HepG2 (cell line): ENCODE data around the gene LSM12. TPM values are rescaled to one million over a fixed set of nuclear protein-coding genes. Genes with fewer than 3 reads are reported as not detected.
A peak's percentile ranks its signal among the peaks of the same experiment; 100 is the strongest.

Experiments used
- ARNTL ChIP-seq: sonication (generic); formaldehyde crosslinking; IDR thresholded peaks from 2 replicates; pipeline ENCODE4 v1.4.0; 2020; ENCODE audit warnings: mild to moderate bottlenecking, missing genetic modification reagents
- GTF2F1 ChIP-seq: fragments of 150-350 bp; IDR thresholded peaks from 2 replicates; pipeline ENCODE4 v1.6.1; 2014; ENCODE audit warnings: low read length
- HOXA3 ChIP-seq: sonication (generic); formaldehyde crosslinking; IDR thresholded peaks from 2 replicates; pipeline ENCODE4 v1.5.0; 2020; ENCODE audit warnings: missing genetic modification reagents
- MED1 ChIP-seq: sonication (generic); formaldehyde crosslinking; IDR thresholded peaks from 2 replicates; pipeline ENCODE4 v1.4.0; 2020; ENCODE audit warnings: missing genetic modification reagents
- ZNF138 ChIP-seq: sonication (generic); formaldehyde crosslinking; IDR thresholded peaks from 2 replicates; pipeline ENCODE4 v1.5.0; 2020; ENCODE audit warnings: mild to moderate bottlenecking, low read depth, missing genetic modification reagents
- ZNF292 ChIP-seq: sonication (generic); formaldehyde crosslinking; IDR thresholded peaks from 2 replicates; pipeline ENCODE4 v1.8.1; 2022; ENCODE audit warnings: mild to moderate bottlenecking, low read depth, missing genetic modification reagents, borderline replicate concordance
- polyA plus RNA-seq, 8 experiments: library from polyadenylated mRNA; depleted of rRNA in 3 of 8; stranded (reverse) in 7 of 8; unstranded in 1 of 8; fragments of >200 nt; fragmentation: Illumina TruSeq in 4 of 8; extraction: Trizol in 4 of 8; gene quantifications; 2 replicates each; pipeline versions ENCODE4 v1.2.1 to v1.2.3, GENCODE V29; 2011 to 2016; ENCODE audit warnings: low read depth in 4 of 8, missing spikeins in 1 of 8, mixed read lengths in 1 of 8; ENCODE audit not compliant: insufficient read depth in 1 of 8
- total RNA-seq, 5 experiments: library from RNA; depleted of rRNA; stranded (reverse); fragments of >200 nt; fragmentation: Illumina TruSeq; extraction: Trizol; gene quantifications; 2 replicates each; pipeline ENCODE4 v1.2.3, GENCODE V29; 2016; ENCODE audit warnings: low read depth in 1 of 5
- TF ChIP-seq, protein P1 (sequence below): sonication (generic); formaldehyde crosslinking; IDR thresholded peaks from 2 replicates; pipeline ENCODE4 v1.5.0; 2020; ENCODE audit warnings: mild to moderate bottlenecking, missing genetic modification reagents
- TF ChIP-seq, protein P2 (sequence below): sonication (generic); formaldehyde crosslinking; IDR thresholded peaks from 2 replicates; pipeline ENCODE4 v1.4.0; 2020; ENCODE audit warnings: missing genetic modification reagents
- TF ChIP-seq, protein P3 (sequence below): sonication (generic); formaldehyde crosslinking; IDR thresholded peaks from 2 replicates; pipeline ENCODE4 v1.4.0; 2020; ENCODE audit warnings: missing genetic modification reagents
- TF ChIP-seq, protein P4 (sequence below): sonication (generic); formaldehyde crosslinking; IDR thresholded peaks from 2 replicates; pipeline ENCODE4 v1.4.0; 2020; ENCODE audit warnings: mild to moderate bottlenecking, missing genetic modification reagents
- TF ChIP-seq, protein P5 (sequence below): sonication (generic); formaldehyde crosslinking; IDR thresholded peaks from 2 replicates; pipeline ENCODE4 v1.4.0; 2020; ENCODE audit warnings: missing genetic modification reagents

The LSM12 gene
- total and polyA plus RNA-seq, 2 of the 13 experiments (the other 11 are each of a cell fraction or from before 2014, with no cell fraction given): 52.8 to 55.7 TPM

DNA sequence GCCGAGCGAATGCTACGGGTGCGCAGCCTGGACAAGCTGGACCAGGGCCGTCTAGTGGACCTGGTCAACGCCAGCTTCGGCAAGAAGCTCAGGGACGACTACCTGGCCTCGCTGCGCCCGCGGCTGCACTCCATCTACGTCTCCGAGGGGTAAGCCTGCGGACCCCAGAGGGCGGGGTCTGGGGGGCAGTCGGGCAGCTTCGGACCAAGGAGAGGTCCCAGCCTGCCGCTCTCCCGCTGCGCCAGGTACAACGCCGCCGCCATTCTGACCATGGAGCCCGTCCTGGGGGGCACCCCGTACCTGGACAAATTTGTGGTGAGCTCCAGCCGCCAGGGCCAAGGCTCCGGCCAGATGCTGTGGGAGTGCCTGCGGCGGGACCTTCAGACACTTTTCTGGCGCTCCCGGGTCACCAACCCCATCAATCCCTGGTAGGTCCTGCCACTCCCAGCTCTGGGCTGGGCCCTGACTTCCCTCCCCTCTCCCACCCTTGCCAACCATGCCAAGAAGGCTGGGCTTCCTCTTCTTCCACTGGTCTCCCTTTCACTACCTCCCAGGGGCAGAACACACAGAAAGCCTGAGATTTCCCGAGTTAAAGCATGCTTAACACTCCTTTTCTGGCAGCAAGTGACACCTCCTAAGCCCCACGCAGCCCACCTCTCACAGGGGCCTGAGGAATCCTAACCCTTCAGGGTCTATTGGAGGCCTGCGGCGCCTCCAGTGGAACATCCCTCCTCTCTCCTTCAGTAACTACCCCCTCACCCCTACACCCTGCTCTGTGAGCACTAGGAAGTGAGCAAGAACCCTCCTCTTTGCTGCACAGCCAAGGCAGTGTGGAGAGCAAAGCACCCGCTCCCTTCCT, 58.9 kb downstream of the LSM12 start (continued):
- TF ChIP-seq, protein P1, sequence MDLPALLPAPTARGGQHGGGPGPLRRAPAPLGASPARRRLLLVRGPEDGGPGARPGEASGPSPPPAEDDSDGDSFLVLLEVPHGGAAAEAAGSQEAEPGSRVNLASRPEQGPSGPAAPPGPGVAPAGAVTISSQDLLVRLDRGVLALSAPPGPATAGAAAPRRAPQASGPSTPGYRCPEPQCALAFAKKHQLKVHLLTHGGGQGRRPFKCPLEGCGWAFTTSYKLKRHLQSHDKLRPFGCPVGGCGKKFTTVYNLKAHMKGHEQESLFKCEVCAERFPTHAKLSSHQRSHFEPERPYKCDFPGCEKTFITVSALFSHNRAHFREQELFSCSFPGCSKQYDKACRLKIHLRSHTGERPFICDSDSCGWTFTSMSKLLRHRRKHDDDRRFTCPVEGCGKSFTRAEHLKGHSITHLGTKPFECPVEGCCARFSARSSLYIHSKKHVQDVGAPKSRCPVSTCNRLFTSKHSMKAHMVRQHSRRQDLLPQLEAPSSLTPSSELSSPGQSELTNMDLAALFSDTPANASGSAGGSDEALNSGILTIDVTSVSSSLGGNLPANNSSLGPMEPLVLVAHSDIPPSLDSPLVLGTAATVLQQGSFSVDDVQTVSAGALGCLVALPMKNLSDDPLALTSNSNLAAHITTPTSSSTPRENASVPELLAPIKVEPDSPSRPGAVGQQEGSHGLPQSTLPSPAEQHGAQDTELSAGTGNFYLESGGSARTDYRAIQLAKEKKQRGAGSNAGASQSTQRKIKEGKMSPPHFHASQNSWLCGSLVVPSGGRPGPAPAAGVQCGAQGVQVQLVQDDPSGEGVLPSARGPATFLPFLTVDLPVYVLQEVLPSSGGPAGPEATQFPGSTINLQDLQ: no peak
- TF ChIP-seq MED1 (no peak), HOXA3 (CRISPR knock-in tag) (0 out of 2 replicates have a peak, but pooled peaks have one; percentile 13), ZNF138 (no peak), ZNF292 (CRISPR knock-in tag) (no peak), ARNTL (CRISPR knock-in tag) (no peak), GTF2F1 (no peak)
- TF ChIP-seq, protein P2, sequence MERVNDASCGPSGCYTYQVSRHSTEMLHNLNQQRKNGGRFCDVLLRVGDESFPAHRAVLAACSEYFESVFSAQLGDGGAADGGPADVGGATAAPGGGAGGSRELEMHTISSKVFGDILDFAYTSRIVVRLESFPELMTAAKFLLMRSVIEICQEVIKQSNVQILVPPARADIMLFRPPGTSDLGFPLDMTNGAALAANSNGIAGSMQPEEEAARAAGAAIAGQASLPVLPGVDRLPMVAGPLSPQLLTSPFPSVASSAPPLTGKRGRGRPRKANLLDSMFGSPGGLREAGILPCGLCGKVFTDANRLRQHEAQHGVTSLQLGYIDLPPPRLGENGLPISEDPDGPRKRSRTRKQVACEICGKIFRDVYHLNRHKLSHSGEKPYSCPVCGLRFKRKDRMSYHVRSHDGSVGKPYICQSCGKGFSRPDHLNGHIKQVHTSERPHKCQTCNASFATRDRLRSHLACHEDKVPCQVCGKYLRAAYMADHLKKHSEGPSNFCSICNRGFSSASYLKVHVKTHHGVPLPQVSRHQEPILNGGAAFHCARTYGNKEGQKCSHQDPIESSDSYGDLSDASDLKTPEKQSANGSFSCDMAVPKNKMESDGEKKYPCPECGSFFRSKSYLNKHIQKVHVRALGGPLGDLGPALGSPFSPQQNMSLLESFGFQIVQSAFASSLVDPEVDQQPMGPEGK: no peak
- TF ChIP-seq, protein P3, sequence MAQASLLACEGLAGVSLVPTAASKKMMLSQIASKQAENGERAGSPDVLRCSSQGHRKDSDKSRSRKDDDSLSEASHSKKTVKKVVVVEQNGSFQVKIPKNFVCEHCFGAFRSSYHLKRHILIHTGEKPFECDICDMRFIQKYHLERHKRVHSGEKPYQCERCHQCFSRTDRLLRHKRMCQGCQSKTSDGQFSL (CRISPR knock-in tag): no peak
- TF ChIP-seq, protein P4, sequence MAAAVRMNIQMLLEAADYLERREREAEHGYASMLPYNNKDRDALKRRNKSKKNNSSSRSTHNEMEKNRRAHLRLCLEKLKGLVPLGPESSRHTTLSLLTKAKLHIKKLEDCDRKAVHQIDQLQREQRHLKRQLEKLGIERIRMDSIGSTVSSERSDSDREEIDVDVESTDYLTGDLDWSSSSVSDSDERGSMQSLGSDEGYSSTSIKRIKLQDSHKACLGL: no peak
- TF ChIP-seq, protein P5, sequence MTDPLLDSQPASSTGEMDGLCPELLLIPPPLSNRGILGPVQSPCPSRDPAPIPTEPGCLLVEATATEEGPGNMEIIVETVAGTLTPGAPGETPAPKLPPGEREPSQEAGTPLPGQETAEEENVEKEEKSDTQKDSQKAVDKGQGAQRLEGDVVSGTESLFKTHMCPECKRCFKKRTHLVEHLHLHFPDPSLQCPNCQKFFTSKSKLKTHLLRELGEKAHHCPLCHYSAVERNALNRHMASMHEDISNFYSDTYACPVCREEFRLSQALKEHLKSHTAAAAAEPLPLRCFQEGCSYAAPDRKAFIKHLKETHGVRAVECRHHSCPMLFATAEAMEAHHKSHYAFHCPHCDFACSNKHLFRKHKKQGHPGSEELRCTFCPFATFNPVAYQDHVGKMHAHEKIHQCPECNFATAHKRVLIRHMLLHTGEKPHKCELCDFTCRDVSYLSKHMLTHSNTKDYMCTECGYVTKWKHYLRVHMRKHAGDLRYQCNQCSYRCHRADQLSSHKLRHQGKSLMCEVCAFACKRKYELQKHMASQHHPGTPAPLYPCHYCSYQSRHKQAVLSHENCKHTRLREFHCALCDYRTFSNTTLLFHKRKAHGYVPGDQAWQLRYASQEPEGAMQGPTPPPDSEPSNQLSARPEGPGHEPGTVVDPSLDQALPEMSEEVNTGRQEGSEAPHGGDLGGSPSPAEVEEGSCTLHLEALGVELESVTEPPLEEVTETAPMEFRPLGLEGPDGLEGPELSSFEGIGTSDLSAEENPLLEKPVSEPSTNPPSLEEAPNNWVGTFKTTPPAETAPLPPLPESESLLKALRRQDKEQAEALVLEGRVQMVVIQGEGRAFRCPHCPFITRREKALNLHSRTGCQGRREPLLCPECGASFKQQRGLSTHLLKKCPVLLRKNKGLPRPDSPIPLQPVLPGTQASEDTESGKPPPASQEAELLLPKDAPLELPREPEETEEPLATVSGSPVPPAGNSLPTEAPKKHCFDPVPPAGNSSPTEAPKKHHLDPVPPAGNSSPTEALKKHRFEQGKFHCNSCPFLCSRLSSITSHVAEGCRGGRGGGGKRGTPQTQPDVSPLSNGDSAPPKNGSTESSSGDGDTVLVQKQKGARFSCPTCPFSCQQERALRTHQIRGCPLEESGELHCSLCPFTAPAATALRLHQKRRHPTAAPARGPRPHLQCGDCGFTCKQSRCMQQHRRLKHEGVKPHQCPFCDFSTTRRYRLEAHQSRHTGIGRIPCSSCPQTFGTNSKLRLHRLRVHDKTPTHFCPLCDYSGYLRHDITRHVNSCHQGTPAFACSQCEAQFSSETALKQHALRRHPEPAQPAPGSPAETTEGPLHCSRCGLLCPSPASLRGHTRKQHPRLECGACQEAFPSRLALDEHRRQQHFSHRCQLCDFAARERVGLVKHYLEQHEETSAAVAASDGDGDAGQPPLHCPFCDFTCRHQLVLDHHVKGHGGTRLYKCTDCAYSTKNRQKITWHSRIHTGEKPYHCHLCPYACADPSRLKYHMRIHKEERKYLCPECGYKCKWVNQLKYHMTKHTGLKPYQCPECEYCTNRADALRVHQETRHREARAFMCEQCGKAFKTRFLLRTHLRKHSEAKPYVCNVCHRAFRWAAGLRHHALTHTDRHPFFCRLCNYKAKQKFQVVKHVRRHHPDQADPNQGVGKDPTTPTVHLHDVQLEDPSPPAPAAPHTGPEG (CRISPR knock-in tag): no peak
